ENCODE results near the gene GDE1.

Gene GDE1

GRCh38 chr16:19490619-19491018 lies 31.3 kb downstream of the GDE1 start:
- H3K36me3 ChIP-seq (ENCODE audit: insufficient read depth, low read length): no peaks in the 10 kb centered on the region
- no peak overlapping the region for H2AFZ ChIP-seq (ENCODE audit: low read depth, low read length)
- H3K9me3 ChIP-seq (ENCODE audit: insufficient read depth, low read length, severe bottlenecking): no peaks in the 10 kb centered on the region
- H3K9ac ChIP-seq (ENCODE audit: low read depth, low read length): no peak overlapping the region
- no peaks in the 10 kb centered on the region for H3K79me2 ChIP-seq (ENCODE audit: insufficient read depth, low read length)
- H3K4me2 ChIP-seq (ENCODE audit: insufficient read depth, low read length): no peak overlapping the region
- H3K4me3 ChIP-seq (ENCODE audit: low read depth in 1 of 2, low read length in 2 of 2): no peak overlapping the region
- H3K27ac ChIP-seq (ENCODE audit: low read length): no peak overlapping the region
- no peak for ATAC-seq (ENCODE audit: insufficient read depth, low read depth)
- TF ChIP-seq EZH2 (IDR thresholded peaks at IDR 0.05; ENCODE audit: borderline replicate concordance, low read depth, low read length, severe bottlenecking): no peak
- TF ChIP-seq CTCF (IDR thresholded peaks at IDR 0.05; ENCODE audit: borderline replicate concordance, extremely low read depth, low read length, poor library complexity, severe bottlenecking): no peak
- H3K27me3 ChIP-seq (ENCODE audit: insufficient read depth, low read length, poor library complexity): no peaks in the 10 kb centered on the region
- no peaks in the 10 kb centered on the region for H3K4me1 ChIP-seq (ENCODE audit: insufficient read depth, low read length)
- no peak for DNase-seq
- no peaks in the 10 kb centered on the region for H4K20me1 ChIP-seq (ENCODE audit: insufficient read depth, low read length)

- H3K27ac ChIP-seq (ENCODE audit: low read length): no peak overlapping the region
- no peaks in the 10 kb centered on the region for H4K20me1 ChIP-seq (ENCODE audit: insufficient read depth, low read length)
- no peak for ATAC-seq (ENCODE audit: insufficient read depth, low read depth)
- no peaks in the 10 kb centered on the region for H3K9me3 ChIP-seq (ENCODE audit: insufficient read depth, low read length, severe bottlenecking)
- TF ChIP-seq EZH2 (IDR thresholded peaks at IDR 0.05; ENCODE audit: borderline replicate concordance, low read depth, low read length, severe bottlenecking) (no peak), CTCF (IDR thresholded peaks at IDR 0.05; ENCODE audit: borderline replicate concordance, extremely low read depth, low read length, poor library complexity, severe bottlenecking) (no peak)
- H2AFZ ChIP-seq (ENCODE audit: low read depth, low read length): no peak overlapping the region
- no peak for DNase-seq
- H3K27me3 ChIP-seq (ENCODE audit: insufficient read depth, low read length, poor library complexity): no peaks in the 10 kb centered on the region
- no peak overlapping the region for H3K4me2 ChIP-seq (ENCODE audit: insufficient read depth, low read length)
- no peaks in the 10 kb centered on the region for H3K36me3 ChIP-seq (ENCODE audit: insufficient read depth, low read length)
- no peak overlapping the region for H3K4me3 ChIP-seq (ENCODE audit: low read depth in 1 of 2, low read length in 2 of 2)
- H3K4me1 ChIP-seq (ENCODE audit: insufficient read depth, low read length): no peaks in the 10 kb centered on the region
- H3K79me2 ChIP-seq (ENCODE audit: insufficient read depth, low read length): no peaks in the 10 kb centered on the region
- H3K9ac ChIP-seq (ENCODE audit: low read depth, low read length): no peak overlapping the region
Observed at GRCh38 chr16:19488213-19488640, 33.7 kb downstream of the GDE1 start.

GRCh38 chr16:19486750-19487325 lies 35.1 kb downstream of the GDE1 start:
- Histone ChIP-seq H3K4me1 (ENCODE audit: insufficient read depth, low read length) (no peaks in the 10 kb centered on the region), H3K36me3 (ENCODE audit: insufficient read depth, low read length) (no peaks in the 10 kb centered on the region), H4K20me1 (ENCODE audit: insufficient read depth, low read length) (no peaks in the 10 kb centered on the region), H3K9me3 (ENCODE audit: insufficient read depth, low read length, severe bottlenecking) (no peaks in the 10 kb centered on the region), H3K79me2 (ENCODE audit: insufficient read depth, low read length) (no peaks in the 10 kb centered on the region), H3K27me3 (ENCODE audit: insufficient read depth, low read length, poor library complexity) (no peaks in the 10 kb centered on the region), H3K4me3 (ENCODE audit: low read depth in 1 of 2, low read length in 2 of 2) (no peak overlapping the region), H2AFZ (ENCODE audit: low read depth, low read length) (no peak overlapping the region), H3K27ac (ENCODE audit: low read length) (no peak overlapping the region), H3K9ac (ENCODE audit: low read depth, low read length) (no peak overlapping the region), H3K4me2 (ENCODE audit: insufficient read depth, low read length) (no peak overlapping the region)
- TF ChIP-seq CTCF (IDR thresholded peaks at IDR 0.05; ENCODE audit: borderline replicate concordance, extremely low read depth, low read length, poor library complexity, severe bottlenecking) (no peak), EZH2 (IDR thresholded peaks at IDR 0.05; ENCODE audit: borderline replicate concordance, low read depth, low read length, severe bottlenecking) (no peak)
- ATAC-seq (ENCODE audit: insufficient read depth, low read depth) (no peak), DNase-seq (no peak)

All from DND-41 (cell line).